Left lobe of liver (tissue), 2 donors: ENCODE measurements around the gene ROGDI. TPM values are rescaled to one million over a fixed set of nuclear protein-coding genes. Genes with fewer than 3 reads are reported as not detected.

Experiments
- ATAC-seq: fragments of 200-7000 bp; cut with Tn5 transposase; one replicate; pipeline ENCODE4 v1.9.1; 2020; ENCODE audit warnings: mild to moderate bottlenecking, moderate library complexity
- DNase-seq: peaks from one replicate; pipeline ENCODE4 v3.0.0-alpha.2; 2020; ENCODE audit warnings: low spot score
- total RNA-seq: library from RNA; stranded (reverse); gene quantifications from one replicate; pipeline ENCODE4 v1.2.1, GENCODE V29; 2021
- donor health status: DM: no; HTN: no; CAD: no; lungs with moderate emphysema.
- donor health status: DM: no; HTN: yes; CAD: no.

The ROGDI gene
- total RNA-seq, 1 donor from 2014 or later: 21.5 TPM

GRCh38 chr16:4767872-4768548 lies 34.4 kb downstream of the ROGDI start:
- no peak for DNase-seq
- ATAC-seq: no peak

GRCh38 chr16:4766875-4767628 lies 35.4 kb downstream of the ROGDI start, which contains the start of gene ZNF500:
ZNF500 (minus strand) TSS chr16:4767162; CDS start chr16:4765978, 1,184 bp downstream.
- DNase-seq (peak; percentile 99), ATAC-seq (peak; percentile 91)

GRCh38 chr16:4765511-4766474 lies 36.6 kb downstream of the ROGDI start:
- DNase-seq (no peak), ATAC-seq (no peak)

DNA sequence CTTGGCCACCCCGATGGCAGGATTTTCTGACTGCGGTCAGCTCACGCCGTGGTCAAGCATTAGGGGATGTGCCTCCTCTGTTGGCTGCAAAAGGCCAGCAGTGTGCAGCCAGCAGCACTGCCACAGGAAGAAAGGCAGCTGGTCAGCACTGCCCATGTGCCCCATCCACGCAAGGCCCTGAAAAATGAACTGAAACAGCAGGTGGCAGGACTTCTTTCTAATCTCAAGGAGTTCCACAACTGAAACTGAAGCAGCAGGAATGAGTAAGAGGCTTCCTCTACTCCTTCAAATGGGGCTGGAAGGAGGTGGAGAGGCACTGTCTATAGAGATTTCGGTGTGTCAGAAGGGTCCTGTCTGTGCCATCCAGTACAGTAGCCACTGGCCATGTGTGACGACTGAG lies 38.6 kb downstream of the ROGDI start:
- no peak for ATAC-seq
- no peak for DNase-seq

DNA sequence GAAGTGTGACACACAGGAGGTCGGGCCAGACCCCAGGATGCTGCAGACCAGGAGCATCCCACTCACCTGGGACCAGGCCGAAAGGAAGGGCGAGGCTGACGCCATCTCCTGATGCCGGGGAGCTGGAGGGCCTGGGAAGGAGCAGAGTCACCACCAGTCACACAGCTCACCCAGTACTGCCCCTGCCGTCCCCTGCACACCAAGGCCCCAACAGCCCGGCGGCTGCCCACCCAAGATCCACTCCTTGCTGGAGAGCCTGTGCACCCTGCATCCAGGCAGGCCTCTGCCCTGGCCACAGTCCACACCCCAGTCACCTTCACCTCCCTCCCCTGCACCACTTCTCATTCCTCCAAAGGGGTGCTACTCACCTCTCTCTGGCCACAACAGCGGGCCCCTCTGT lies 40.2 kb downstream of the ROGDI start:
- no peak for DNase-seq
- ATAC-seq: no peak

DNA sequence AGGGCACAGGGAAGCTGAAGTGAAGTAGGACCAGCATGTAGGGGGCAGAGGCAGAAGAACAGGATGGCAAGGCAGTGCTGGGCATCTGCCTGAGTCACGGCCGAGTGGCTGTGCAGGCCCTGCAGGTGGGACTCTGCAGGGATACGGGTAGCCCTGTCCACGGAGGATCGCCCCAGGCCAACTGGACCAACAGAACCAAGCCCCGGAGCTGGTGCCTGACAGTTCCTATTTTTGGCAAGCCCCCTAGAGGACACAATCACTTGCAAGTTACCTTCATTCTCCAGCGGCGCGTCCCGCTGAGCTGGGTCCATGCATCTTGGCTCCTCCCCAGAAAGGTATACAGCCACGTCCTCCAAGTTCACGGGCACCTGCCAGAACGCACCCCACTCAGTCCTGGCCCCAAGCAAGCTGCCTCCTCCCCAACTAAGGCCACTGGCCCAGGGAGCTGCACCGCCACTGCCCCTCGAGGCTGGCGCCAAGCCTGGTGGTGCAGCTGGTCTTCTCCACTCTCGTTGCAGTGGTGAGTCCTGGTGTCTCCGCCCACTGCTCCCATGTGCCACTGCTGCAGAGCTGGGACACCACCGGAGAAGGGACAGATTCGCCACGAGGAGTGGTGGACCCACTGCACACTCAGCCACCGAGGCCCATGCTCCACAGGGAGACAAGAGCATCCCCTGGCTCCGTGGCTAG lies 42.1 kb downstream of the ROGDI start:
- DNase-seq (no peak), ATAC-seq (no peak)

DNA sequence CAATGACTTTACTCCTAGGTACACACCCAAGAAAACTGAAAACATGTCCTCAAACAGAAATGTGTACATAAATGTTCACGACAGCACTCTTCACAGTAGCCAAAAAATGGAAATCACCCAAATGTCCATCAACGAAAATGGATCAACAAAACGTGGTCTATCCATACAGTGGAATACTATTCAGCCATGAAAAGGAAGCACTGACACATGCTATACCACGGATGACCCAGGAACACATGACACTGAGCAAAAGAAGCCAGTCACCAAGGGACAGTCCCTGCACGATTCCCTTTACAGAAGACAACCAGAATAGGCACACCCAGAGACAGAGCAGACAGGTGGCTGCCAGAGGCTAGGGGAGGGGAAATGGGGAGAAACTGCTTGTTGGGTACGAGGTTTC lies 46.7 kb downstream of the ROGDI start:
- ATAC-seq (no peak), DNase-seq (no peak)

DNA sequence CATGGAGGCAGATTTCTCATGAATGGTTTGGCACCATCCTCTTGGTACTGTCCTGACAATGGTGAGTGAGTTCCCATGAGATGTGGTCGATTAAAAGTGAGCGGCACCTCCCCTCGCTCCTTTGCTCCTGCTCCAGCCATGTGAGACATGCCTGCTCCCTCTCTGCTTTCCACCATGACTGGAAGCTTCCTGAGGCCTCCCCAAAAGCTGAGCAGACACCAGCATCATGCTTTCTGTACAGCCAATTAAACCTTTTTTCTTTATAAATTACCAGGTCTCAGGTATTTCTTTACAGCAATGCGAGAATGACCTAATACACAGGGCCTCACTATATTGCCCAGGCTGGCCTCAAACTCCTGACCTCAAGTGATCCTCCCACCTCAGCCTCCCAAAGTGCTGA lies 47.6 kb downstream of the ROGDI start:
- DNase-seq: no peak
- no peak for ATAC-seq

- no peak for DNase-seq
- no peak for ATAC-seq
Observed at GRCh38 chr16:4753227-4753626, 49.2 kb downstream of the ROGDI start.

GRCh38 chr16:4752351-4753100 lies 49.9 kb downstream of the ROGDI start:
- ATAC-seq: no peak

DNA sequence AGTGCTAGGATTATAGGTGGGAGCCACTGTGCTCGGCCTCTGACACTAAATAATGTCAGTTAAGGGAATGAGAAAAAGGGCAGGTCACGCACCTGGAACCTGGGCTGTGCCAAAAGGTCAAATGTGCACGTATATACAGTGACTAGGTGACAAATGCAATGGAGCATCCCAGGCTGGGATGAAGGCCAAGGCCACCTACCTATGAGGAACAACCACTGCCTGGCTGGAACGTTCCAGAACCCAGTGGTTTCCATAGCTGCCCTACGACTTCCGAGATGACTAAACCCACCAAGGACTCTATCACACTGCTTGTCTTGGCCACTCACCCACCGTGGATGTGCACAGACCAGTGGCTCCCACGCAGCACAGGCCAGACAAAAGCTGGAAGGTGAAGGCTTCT lies 51.5 kb downstream of the ROGDI start:
- ATAC-seq (no peak), DNase-seq (no peak)

More at GRCh38 chr16:4752351-4753100, 49.9 kb downstream of the ROGDI start:
- DNase-seq: no peak

- DNase-seq (no peak), ATAC-seq (no peak)
Observed at GRCh38 chr16:4749700-4750257, 52.7 kb downstream of the ROGDI start.

DNA sequence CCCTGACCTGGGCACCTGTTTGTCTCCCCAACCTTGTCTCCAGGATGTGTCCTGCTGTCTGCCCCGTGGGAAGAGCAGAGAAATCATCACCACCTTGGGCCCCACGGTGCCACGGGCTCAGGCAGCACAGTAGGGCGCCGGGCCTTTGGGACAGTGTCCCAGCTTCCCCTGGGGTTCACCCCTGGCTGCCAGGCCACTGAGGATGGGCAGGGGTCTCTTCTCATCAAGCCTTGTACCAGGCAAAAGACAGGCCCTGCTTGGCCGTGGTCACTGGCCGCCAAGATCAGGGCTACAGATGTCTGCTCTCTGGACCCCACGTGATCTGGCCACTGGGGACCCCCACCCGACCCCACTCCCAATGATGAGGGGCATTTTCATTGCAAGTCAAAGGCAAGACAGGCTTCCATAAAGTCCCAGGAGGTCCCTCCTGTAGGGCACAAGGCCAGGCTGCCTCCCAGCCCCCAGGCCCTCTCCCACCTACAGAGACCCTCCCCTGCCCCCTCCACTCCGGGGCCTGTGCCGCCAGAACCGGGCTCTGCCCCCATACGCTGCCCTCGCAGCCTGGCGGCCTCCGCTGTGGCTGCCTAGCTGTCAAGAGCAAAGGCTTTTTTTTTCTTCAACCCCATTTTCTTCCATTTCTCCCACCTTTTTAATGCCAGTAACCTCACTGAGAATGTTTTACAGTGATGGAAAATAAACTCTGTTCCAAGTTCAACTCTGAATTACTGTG lies 53.6 kb downstream of the ROGDI start:
- no peak for DNase-seq
- no peak for ATAC-seq

DNA sequence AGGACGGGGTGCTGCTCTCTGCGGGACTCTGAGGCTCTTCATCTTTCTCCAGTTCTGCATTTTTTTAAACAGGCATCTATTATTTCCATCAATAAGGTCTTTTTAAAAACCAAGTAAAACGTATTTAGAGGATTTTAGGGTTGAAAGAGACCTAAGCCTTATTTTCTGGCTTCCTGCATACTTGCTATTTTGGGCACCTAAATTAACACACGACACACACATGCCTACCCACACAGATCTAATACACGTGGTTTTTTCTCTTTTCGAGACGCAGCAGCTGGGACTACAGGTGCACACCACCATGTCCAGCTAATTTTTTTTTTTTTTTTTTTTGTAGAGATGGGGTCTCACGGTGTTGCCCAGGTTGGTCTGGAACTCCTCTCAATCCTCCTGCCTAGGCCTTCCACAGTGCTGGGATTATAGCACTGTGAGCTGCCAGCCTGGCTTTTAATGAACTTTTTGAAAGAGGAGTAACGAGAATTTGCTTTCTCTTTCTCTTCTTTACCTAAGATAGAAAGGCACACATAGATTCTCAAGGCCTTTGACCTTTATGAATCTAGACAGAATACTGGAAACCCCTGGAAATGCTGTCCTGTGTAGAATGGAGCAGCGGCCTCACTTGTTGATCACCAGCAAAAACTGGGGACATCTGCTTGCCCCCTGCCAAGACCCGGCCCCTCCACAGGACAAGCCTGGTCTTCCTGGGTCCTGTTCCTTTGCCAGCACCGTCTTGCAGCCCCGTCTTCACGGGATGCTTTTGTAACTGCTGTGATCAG lies 54.3 kb downstream of the ROGDI start:
- ATAC-seq (no peak), DNase-seq (no peak)

DNA sequence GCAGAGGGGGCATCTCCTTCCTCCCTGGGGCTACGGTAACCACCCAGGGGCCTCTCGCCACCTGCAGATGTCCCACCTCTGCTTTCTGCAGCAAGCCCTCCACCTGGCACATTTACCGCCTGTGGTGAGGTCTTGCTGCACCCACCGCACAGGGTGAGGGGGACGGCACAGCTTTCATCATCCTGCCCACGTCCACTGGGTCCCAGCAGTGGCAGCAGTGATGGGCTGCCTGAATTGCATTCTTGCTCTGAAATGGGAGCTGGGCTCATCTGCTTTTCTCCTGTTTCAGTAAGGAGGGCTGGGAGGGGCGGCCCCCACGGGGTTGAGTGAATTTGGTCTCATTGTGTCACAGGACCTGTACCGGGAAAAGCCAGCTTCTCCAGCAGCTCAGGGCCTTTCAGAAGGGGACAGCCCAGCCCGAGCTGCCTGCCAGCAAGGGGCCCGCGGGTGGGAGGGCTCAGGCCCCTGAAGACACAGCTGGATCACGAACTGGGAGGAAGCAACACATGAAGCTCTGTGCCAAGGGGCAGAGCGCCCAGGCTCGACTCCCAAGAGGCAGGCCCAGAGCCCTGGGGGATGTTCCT lies 55.4 kb downstream of the ROGDI start:
- ATAC-seq (no peak), DNase-seq (no peak)
